ENCODE data around the gene DELE1. TPM values are rescaled to one million over a fixed set of nuclear protein-coding genes. Genes with fewer than 3 reads are reported as not detected.

The DELE1 gene
- total and polyA plus RNA-seq, 4 donors: 23.2 to 49.0 (median 40.3) TPM

GRCh38 chr5:141906972-141907371 is 16.7 kb upstream of the DELE1 start:
- TF ChIP-seq SP1 (IDR thresholded peaks at IDR 0.05) (no peak), GABPA (IDR thresholded peaks at IDR 0.05 in 1 of 2, conservative IDR thresholded peaks at IDR 0.05 in 1 of 2) (no peak), NR2F2 (IDR thresholded peaks at IDR 0.05) (no peak), HNF4A (conservative IDR thresholded peaks at IDR 0.05) (no peak), MAX (IDR thresholded peaks at IDR 0.05) (no peak), REST (IDR thresholded peaks at IDR 0.05) (no peak), HNF4G (IDR thresholded peaks at IDR 0.05) (no peak), FOXA1 (IDR thresholded peaks at IDR 0.05) (no peak), YY1 (IDR thresholded peaks at IDR 0.05) (no peak), RAD21 (IDR thresholded peaks at IDR 0.05) (no peak), JUND (IDR thresholded peaks at IDR 0.05) (no peak), RXRA (IDR thresholded peaks at IDR 0.05) (no peak), TAF1 (conservative IDR thresholded peaks at IDR 0.05) (no peak), FOXA2 (IDR thresholded peaks at IDR 0.05) (no peak), ATF3 (IDR thresholded peaks at IDR 0.05) (no peak), CTCF (IDR thresholded peaks at IDR 0.05; ENCODE audit: low read depth, low read length, missing input control) (no peak), EGR1 (IDR thresholded peaks at IDR 0.05; ENCODE audit: low read depth in 2 of 2) (no peak), ZBTB33 (IDR thresholded peaks at IDR 0.05) (no peak)
- no peaks in the 10 kb centered on the region for H3K9me3 ChIP-seq (ENCODE audit: control insufficient read depth in 4 of 4, low read length in 3 of 4)
- WGBS: 0% methylated on average over 1 of the region's 1 CpG
- H3K27ac ChIP-seq (ENCODE audit: low read depth in 1 of 2, low read length in 2 of 2): no peak overlapping the region
- H3K27me3 ChIP-seq (ENCODE audit: control insufficient read depth in 4 of 4, insufficient read depth in 4 of 4, low read length in 3 of 4): no peaks in the 10 kb centered on the region
- H3K36me3 ChIP-seq (ENCODE audit: control insufficient read depth in 4 of 4, insufficient read depth in 3 of 4, low read depth in 1 of 4, low read length in 3 of 4): no peaks in the 10 kb centered on the region
- H3K9ac ChIP-seq (ENCODE audit: low read depth in 1 of 2, low read length in 2 of 2): no peak overlapping the region
- no peaks in the 10 kb centered on the region for H3K4me1 ChIP-seq (ENCODE audit: control insufficient read depth in 4 of 4, insufficient read depth in 4 of 4, low read length in 3 of 4)
- no peak overlapping the region for H3K4me3 ChIP-seq (ENCODE audit: low read depth in 1 of 3, low read length in 3 of 3)
- no peak for DNase-seq (ENCODE audit: low spot score)

Data from liver (tissue), 9 donors.